Activated gamma-delta T cell treated with Interleukin-2 at 50 U/mL for 16 hours (primary cell): Measurements from ENCODE around the gene EXOSC3.
"Not testable (repeated sequence)": the region's sequence is repeated elsewhere in the genome, so short reads cannot be mapped to it uniquely, and the experiment has no call there.

Source experiments
- DNase-seq: peaks from one replicate; pipeline ENCODE4 v3.0.0-alpha.2; 2020

The EXOSC3 gene

GRCh38 chr9:37775216-37775919 is 9.5 kb downstream of the EXOSC3 start:
- no peak for DNase-seq

GRCh38 chr9:37769995-37770394 is 14.9 kb downstream of the EXOSC3 start:
- DNase-seq = no peak

- no peak for DNase-seq
These were observed 15.6 kb downstream of the EXOSC3 start for GRCh38 chr9:37769306-37769705.

DNA sequence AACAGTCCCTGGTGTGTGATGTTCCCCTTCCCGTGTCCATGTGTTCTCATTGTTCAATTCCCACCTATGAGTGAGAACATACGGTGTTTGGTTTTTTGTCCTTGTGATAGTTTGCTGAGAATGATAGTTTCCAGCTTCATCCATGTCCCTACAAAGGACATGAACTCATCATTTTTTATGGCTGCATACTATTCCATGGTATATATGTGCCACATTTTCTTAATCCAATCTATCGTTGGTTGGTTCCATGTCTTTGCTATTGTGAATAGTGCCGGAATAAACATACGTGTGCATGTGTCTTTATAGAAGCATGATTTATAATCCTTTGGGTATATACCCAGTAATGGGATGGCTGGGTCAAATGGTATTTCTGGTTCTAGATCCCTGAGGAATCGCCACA is 19.6 kb downstream of the EXOSC3 start:
- not testable (repeated sequence) for DNase-seq

- DNase-seq = no peak
These were observed 23.4 kb downstream of the EXOSC3 start for GRCh38 chr9:37761511-37761910.

DNA sequence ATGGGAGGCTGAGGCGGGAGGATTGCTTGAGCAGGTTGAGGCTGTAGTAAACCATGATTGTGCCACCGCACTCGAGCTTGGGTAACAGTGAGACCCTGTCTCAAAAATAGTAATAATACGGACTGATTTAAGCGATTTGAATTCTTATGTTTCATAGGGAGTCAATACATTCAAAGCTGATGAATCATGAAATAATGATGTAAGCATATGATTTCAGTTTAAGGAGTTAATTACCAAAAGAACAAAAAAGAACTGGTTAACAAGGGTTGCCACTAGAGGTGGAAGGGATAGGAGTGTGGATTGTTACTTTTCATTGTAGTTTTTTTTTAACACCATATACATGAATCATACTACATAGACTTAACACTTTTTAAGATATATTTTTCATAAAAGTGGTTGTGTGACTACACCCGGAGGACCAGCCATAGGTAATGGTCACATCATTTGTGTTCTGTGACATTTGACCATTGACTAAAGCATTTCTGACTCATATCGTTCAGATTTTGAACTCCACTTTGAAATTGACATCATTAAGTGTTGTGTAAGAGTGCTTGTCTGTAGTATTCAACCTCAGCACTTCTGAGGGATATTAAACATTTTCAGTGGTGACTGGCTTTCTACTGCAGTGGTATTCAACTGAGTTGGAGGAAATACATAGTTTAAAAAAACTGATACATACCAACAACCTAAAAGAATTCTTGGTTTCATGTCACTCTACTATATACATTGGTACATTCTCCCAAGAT is 24.3 kb downstream of the EXOSC3 start:
- DNase-seq = no peak

DNA sequence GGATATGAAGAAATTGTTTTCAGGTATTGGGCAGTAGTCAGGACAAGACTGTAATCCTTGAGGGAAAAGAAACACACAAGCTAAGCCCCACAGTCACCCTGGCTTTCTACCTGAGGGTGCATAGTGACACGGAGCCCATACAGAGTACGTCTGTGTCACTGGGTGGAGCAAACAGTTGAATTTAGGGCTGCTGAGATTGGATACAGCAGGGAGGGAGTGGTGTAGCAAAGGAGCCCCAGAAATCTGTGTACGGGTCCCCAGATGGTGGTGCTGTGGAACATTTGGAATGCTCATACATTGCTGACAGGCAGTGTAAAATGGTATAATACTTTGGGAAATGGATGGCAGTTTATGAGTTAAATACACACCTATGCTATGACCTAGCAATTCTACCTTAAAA is 26.1 kb downstream of the EXOSC3 start:
- DNase-seq = no peak

GRCh38 chr9:37753489-37754190 is 31.2 kb downstream of the EXOSC3 start, which contains the start of gene TRMT10B:
TRMT10B (plus strand) TSS chr9:37753805; CDS start chr9:37761932, 8,127 bp downstream.
- peak; percentile 64 for DNase-seq

- DNase-seq = no peak
These were observed 32.0 kb downstream of the EXOSC3 start for GRCh38 chr9:37752642-37753488.

DNA sequence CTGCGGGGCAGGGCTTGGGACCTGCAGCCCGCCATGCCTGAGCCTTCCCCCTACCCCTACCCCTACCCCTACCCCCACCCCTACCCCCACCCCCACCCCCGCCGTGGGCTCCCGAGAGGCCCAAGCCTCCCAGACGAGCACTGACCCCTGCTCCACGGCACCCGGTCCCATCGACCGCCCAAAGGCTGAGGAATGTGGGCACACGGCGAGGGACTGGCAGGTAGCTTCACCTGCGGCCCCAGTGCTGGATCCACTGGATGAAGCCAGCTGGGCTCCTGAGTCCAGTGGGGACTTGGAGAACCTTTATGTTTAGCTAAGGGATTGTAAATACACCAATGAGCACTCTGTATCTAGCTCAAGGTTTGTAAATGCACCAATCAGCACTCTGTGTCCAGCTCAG is 32.8 kb downstream of the EXOSC3 start:
- not testable (repeated sequence) for DNase-seq

GRCh38 chr9:37751704-37752103 is 33.2 kb downstream of the EXOSC3 start:
- not testable (repeated sequence) for DNase-seq

DNA sequence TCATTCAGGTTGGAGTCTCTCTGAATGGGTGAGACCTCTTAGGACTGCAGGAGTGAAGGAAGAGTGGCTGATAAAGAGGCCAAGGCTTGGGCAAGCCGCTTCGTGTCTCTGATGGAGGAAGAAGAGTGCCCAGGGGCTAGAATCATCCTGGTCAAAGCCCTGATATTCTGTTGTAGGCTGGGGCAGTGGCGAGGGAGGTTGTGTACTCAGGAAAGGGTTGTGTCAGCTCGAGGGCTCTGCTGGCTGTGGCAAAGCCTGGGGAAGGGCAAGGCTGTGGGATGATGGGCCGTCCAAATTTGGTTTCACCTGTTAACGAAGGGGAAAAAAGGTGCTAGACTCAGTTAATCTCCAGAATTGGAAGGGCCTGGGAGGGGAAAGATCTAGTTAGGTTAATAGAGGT is 33.7 kb downstream of the EXOSC3 start:
- no peak for DNase-seq

DNA sequence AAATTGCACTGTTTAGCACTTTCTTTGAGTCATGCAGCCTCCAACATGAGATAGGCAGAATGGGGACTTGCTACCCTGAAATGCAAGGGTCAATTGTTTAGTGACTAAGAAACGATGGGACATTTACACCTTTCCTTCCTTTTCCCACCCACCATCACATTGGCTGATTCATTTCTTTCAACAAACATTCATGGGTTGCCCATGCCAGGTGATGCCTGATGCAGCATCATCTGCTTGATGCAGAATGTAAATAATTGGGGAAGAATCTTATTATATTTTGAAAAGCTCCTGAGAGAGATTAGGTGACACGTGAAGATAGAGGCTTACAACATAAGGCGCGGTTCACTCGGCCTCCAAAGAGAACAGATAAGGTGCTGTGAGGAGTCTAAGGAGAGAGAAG is 35.7 kb downstream of the EXOSC3 start:
- DNase-seq = no peak

GRCh38 chr9:37747271-37747753 is 37.6 kb downstream of the EXOSC3 start:
- peak; percentile 41 for DNase-seq

DNA sequence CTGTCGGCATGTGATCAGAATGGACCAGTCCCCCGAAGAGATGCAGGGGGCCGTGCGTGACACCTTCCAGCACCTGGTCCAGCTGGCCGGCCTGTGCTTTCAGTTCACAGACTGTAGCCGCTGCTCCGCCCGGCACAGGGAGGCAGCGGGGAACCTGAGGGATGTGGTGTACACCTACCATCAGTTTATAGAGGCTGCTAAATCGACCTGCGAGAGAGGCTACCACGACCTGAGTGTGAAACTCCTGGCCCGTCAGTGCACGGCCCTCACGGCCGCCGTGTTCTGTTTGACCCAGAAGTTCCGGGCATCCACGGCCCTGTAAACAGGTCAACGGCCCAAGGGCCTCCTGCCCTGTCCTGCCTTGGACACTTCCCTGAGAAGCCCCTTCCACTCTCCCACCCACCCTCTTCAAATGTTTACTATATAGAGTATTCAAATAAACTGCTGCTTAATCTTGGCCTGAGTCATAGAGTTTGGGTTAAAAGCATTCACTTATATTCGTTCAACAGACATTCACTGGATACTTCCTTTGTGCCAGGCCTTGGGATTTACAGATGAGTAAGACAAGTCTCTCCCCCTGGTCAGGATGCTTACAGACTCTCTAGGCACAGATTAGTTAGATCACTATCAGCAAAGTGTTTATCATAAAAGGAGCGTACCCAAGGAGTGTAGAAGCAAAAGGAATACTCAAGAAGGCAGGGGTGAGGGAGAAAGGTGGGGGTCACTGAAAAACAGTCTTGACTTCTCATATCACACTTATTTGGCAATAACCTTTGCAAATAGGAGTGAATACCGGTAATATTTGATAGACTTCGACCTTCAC is 38.2 kb downstream of the EXOSC3 start:
- no peak for DNase-seq

GRCh38 chr9:37745970-37746369 is 38.9 kb downstream of the EXOSC3 start:
- DNase-seq = no peak

DNA sequence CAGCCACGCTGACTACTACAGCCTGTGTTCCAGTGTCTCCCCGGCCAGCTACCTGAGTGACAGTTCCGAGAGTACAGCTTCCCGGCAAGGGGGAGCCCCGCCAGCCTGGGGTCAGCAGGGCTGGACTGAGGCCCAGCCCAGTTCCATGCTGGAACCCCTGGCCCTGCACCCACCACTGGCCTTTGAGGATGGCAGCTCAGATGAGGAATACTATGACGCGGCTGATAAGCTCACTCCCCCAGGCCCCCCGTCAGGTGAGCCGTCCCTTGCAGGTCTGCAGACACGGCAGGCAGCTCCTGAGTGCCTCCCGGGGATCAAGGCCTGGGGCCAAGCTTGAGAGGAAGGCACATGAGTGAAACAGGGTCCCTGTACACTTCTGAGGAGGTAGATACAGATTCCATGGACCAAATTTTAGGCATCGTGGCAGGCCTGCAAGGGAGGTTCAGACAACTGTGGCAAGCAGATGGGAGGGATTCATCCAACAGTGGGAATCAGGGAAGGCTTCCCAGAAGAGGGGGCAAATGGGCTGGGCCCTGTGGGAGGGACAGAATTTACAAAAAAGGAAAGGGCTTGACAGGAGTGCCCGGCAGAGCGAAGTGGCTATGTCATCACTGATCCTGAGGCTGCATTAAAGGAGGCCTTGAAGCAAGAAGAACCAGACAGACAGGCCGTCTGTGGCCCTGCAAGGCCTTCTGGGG is 44.1 kb downstream of the EXOSC3 start:
- no peak for DNase-seq

DNA sequence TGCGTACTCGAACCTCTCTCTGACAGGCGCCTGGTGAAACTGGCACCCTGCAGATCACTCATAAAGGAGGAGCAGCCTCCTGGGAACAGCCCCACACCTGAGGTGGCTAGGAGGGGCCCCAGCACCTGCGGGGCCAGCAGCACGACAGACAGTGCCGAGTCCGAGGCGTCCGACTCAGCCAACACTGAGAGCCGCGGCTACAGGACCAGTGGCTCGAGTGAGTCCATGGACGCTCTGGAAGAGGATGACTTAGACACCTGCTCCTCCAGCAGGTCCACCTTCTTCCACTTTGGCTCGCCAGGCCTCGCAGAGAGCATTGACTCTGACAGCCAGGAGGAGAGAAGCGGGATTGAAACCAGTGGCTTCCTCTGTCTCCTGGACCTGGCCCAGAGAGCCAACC is 44.7 kb downstream of the EXOSC3 start:
- DNase-seq = no peak

GRCh38 chr9:37739222-37739621 is 45.6 kb downstream of the EXOSC3 start:
- no peak for DNase-seq

- DNase-seq = no peak
These were observed 51.9 kb downstream of the EXOSC3 start for GRCh38 chr9:37732952-37733351.
